ENCODE data around the gene DAGLA. TPM values are rescaled to one million over a fixed set of nuclear protein-coding genes. Genes with fewer than 3 reads are reported as not detected.

The DAGLA gene
- total RNA-seq, 2 experiments from 2014 or later = 0.52 to 0.73 TPM

GRCh38 chr11:61639816-61640443 is 40.3 kb upstream of the DAGLA start:
- Histone ChIP-seq H3K27ac (ENCODE audit: low read depth in 1 of 2, low read length in 2 of 2) (no peak overlapping the region), H3K9me3 (ENCODE audit: control insufficient read depth in 1 of 2, insufficient read depth in 1 of 2, low read length in 2 of 2) (no peaks in the 10 kb centered on the region), H3K27me3 (ENCODE audit: control insufficient read depth in 1 of 2, insufficient read depth in 2 of 2, low read length in 2 of 2) (no peaks in the 10 kb centered on the region), H3K4me1 (ENCODE audit: insufficient read depth, low read length) (peaks cover 4% of the 10 kb centered on the region), H3K36me3 (ENCODE audit: insufficient read depth, low read length) (no peaks in the 10 kb centered on the region), H3K4me3 (ENCODE audit: low read length) (no peak overlapping the region)
- ChIA-PET POLR2A (no interaction called here), CTCF (no interaction called here)
- TF ChIP-seq, protein P1, sequence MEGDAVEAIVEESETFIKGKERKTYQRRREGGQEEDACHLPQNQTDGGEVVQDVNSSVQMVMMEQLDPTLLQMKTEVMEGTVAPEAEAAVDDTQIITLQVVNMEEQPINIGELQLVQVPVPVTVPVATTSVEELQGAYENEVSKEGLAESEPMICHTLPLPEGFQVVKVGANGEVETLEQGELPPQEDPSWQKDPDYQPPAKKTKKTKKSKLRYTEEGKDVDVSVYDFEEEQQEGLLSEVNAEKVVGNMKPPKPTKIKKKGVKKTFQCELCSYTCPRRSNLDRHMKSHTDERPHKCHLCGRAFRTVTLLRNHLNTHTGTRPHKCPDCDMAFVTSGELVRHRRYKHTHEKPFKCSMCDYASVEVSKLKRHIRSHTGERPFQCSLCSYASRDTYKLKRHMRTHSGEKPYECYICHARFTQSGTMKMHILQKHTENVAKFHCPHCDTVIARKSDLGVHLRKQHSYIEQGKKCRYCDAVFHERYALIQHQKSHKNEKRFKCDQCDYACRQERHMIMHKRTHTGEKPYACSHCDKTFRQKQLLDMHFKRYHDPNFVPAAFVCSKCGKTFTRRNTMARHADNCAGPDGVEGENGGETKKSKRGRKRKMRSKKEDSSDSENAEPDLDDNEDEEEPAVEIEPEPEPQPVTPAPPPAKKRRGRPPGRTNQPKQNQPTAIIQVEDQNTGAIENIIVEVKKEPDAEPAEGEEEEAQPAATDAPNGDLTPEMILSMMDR (IDR thresholded peaks at IDR 0.05) = no peak
- H3K36me3 Mint-ChIP-seq (ENCODE audit: low read depth) = no peaks in the 10 kb centered on the region
- no peak for DNase-seq
- H3K9me3 Mint-ChIP-seq = no peaks in the 10 kb centered on the region
- no peaks in the 10 kb centered on the region for H3K27me3 Mint-ChIP-seq
- no peaks in the 10 kb centered on the region for H3K4me1 Mint-ChIP-seq (ENCODE audit: low read depth)
- no peak overlapping the region for H3K27ac Mint-ChIP-seq
- intact Hi-C loops (cut with DNase I, micrococcal nuclease) = loop anchor here in 1 of 2 experiments (5.0 kb wide), 1 partner anchor 108 kb away; no protein-coding TSS in a partner anchor
- no peak for ATAC-seq (ENCODE audit: poor library complexity)
- no peak overlapping the region for H3K4me3 Mint-ChIP-seq

DNA sequence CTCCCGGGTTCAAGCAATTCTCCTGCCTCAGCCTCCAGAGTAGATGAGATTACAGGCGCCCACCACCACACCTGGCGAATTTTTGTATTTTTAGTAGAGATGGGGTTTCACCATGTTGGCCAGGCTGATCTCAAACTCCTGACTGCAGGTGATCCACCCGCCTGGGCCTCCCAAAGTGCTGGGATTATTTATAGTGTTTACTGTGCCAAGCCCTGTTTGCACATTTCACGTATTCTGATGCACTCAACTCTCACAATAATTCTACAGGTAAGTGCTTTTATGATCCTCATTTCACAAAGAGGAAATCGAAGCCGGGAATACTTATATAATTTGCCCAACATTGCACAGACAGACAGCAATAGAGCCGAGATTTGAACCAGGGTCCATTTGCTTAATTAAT is 38.0 kb upstream of the DAGLA start:
- Mint-ChIP-seq H3K4me1 (ENCODE audit: low read depth) (no peaks in the 10 kb centered on the region), H3K9me3 (no peaks in the 10 kb centered on the region), H3K36me3 (ENCODE audit: low read depth) (no peaks in the 10 kb centered on the region), H3K27me3 (no peaks in the 10 kb centered on the region), H3K27ac (no peak overlapping the region), H3K4me3 (no peak overlapping the region)
- H3K27ac ChIP-seq (ENCODE audit: low read depth in 1 of 2, low read length in 2 of 2) = no peak overlapping the region
- CTCF ChIA-PET = no interaction called here
- H3K4me3 ChIP-seq (ENCODE audit: low read length) = no peak overlapping the region
- no peak for DNase-seq
- no peaks in the 10 kb centered on the region for H3K27me3 ChIP-seq (ENCODE audit: control insufficient read depth in 1 of 2, insufficient read depth in 2 of 2, low read length in 2 of 2)
- no peak for ATAC-seq (ENCODE audit: poor library complexity)
- peaks cover 4% of the 10 kb centered on the region for H3K4me1 ChIP-seq (ENCODE audit: insufficient read depth, low read length)
- TF ChIP-seq, protein P1 (IDR thresholded peaks at IDR 0.05) = no peak
- no peaks in the 10 kb centered on the region for H3K9me3 ChIP-seq (ENCODE audit: control insufficient read depth in 1 of 2, insufficient read depth in 1 of 2, low read length in 2 of 2)
- intact Hi-C loops (cut with DNase I, micrococcal nuclease) = no loop called here
- no peaks in the 10 kb centered on the region for H3K36me3 ChIP-seq (ENCODE audit: insufficient read depth, low read length)
- POLR2A ChIA-PET = no interaction called here

DNA sequence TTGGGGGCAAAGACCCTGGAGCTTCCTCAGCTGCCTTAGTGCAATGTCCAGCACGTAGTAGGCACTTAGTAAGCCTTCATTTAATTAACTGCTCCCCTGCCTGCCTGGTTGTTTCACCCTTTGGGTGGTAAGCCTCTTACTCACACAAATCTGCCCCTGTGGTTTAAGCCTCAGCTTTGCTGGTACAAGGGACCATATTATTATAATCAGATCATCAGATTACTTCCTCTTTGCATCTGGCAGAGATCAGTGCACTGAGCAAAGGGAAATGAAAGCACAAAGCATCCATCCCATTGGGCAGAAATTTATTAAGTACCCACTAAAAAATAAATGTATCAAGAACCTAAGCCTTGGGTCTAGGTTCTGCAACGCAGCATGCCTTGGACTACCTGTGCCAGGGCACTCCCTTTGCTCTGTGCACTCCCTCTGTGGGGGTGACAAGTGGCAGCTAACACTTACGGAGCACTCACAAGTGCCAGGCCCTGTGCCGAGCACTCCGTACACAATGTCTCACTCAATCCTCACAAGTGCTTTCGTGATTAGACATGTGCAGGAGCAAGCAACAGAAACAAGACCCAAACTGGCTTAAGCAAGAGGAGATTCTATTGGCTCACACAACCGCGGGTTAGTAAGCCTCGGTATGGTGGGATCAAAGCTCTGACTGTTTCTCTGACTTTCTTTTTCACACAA is 34.9 kb upstream of the DAGLA start:
- Histone ChIP-seq H3K4me1 (ENCODE audit: insufficient read depth, low read length) (no peaks in the 10 kb centered on the region), H3K4me3 (ENCODE audit: low read length) (no peak overlapping the region), H3K27me3 (ENCODE audit: control insufficient read depth in 1 of 2, insufficient read depth in 2 of 2, low read length in 2 of 2) (no peaks in the 10 kb centered on the region), H3K9me3 (ENCODE audit: control insufficient read depth in 1 of 2, insufficient read depth in 1 of 2, low read length in 2 of 2) (no peaks in the 10 kb centered on the region), H3K36me3 (ENCODE audit: insufficient read depth, low read length) (no peaks in the 10 kb centered on the region), H3K27ac (ENCODE audit: low read depth in 1 of 2, low read length in 2 of 2) (no peak overlapping the region)
- H3K4me1 Mint-ChIP-seq (ENCODE audit: low read depth) = no peaks in the 10 kb centered on the region
- no peaks in the 10 kb centered on the region for H3K27me3 Mint-ChIP-seq
- H3K36me3 Mint-ChIP-seq (ENCODE audit: low read depth) = no peaks in the 10 kb centered on the region
- ATAC-seq (ENCODE audit: poor library complexity) (no peak), DNase-seq (peak in 1 of 14 experiments; percentile 1)
- TF ChIP-seq, protein P1 (IDR thresholded peaks at IDR 0.05) = no peak
- CTCF ChIA-PET = interaction anchor here (0.9 kb wide), 1 partner anchor 88 kb away, joined by 4 read pairs; no protein-coding TSS in a partner anchor
- no peaks in the 10 kb centered on the region for H3K9me3 Mint-ChIP-seq
- POLR2A ChIA-PET = no interaction called here
- no peak overlapping the region for H3K4me3 Mint-ChIP-seq
- intact Hi-C loops (cut with DNase I, micrococcal nuclease) = no loop called here
- no peak overlapping the region for H3K27ac Mint-ChIP-seq

Data from CD4-positive, alpha-beta T cell (primary cell).